Mucosa of descending colon (tissue), 3 donors: ENCODE measurements around the gene SDR42E2. TPM values are rescaled to one million over a fixed set of nuclear protein-coding genes. Genes with fewer than 3 reads are reported as not detected.

Source experiments
- ATAC-seq: fragments of 200-7000 bp; cut with Tn5 transposase; one replicate; pipeline ENCODE4 v1.9.1; 2020; ENCODE audit warnings: mild to moderate bottlenecking, moderate library complexity
- DNase-seq, 3 donors: peaks; one replicate each; pipeline ENCODE4 v3.0.0-alpha.2; 2020
- H3K36me3 ChIP-seq: fragments of 200-600 bp; one replicate; pipeline ENCODE4 v1.8.0; 2021; ENCODE audit warnings: low read depth, mild to moderate bottlenecking
- H3K4me1 ChIP-seq: fragments of 200-600 bp; one replicate; pipeline ENCODE4 v1.8.0; 2021; ENCODE audit warnings: low read depth, mild to moderate bottlenecking
- H3K4me3 ChIP-seq: fragments of 200-600 bp; one replicate; pipeline ENCODE4 v1.8.0; 2021; ENCODE audit warnings: mild to moderate bottlenecking
- H3K9me3 ChIP-seq: fragments of 200-600 bp; one replicate; pipeline ENCODE4 v1.8.0; 2021; ENCODE audit warnings: mild to moderate bottlenecking
- CTCF ChIP-seq: fragments of 200-600 bp; IDR thresholded peaks from one replicate; pipeline ENCODE4 v1.8.0; 2022; ENCODE audit warnings: antibody characterized with exemption, mild to moderate bottlenecking
- intact Hi-C, 2 donors: fragments of 100-400 bp; cut with DNase I in 1 of 2; cut with micrococcal nuclease in 1 of 2; formaldehyde crosslinking; loops; one replicate each; pipeline versions ENCODE4 v1.11.0 to v1.11.1; 2022; cut with DNase I, micrococcal nuclease
- total RNA-seq, 3 donors: library from RNA; stranded (reverse); fragmentation: NEBNext Ultra II Directional in 2 of 3; extraction: Animal tissue kit (Norgen Biotek cat#: 25700) in 2 of 3; gene quantifications; one replicate each; pipeline versions ENCODE4 v1.2.1 to v1.2.4, GENCODE V29; 2021 to 2023
- donor health status: DM: no; HTN: no; CAD: no; lungs with moderate emphysema.
- donor health status: DM: no; HTN: no; CAD: no.
- donor health status: DM: no; HTN: yes; CAD: no.

The SDR42E2 gene
- total RNA-seq, 3 donors from 2014 or later: not detected

- no peak overlapping the region for H3K4me3 ChIP-seq
- intact Hi-C loops: no loop called here
- H3K9me3 ChIP-seq: no peaks in the 10 kb centered on the region
- ATAC-seq: no peak
- peaks cover 16% of the 10 kb centered on the region for H3K4me1 ChIP-seq
- no peak for TF ChIP-seq CTCF
- DNase-seq: no peak
- H3K36me3 ChIP-seq: no peaks in the 10 kb centered on the region
Observed at GRCh38 chr16:22202261-22202637, 39.9 kb downstream of the SDR42E2 start.

GRCh38 chr16:22203091-22203490 is 40.8 kb downstream of the SDR42E2 start:
- no peak for TF ChIP-seq CTCF
- peaks cover 21% of the 10 kb centered on the region for H3K4me1 ChIP-seq
- intact Hi-C loops: no loop called here
- no peak for DNase-seq
- no peaks in the 10 kb centered on the region for H3K36me3 ChIP-seq
- H3K4me3 ChIP-seq: no peak overlapping the region
- ATAC-seq: no peak
- H3K9me3 ChIP-seq: no peaks in the 10 kb centered on the region

GRCh38 chr16:22204091-22204655 is 41.9 kb downstream of the SDR42E2 start:
- ATAC-seq (no peak), DNase-seq (no peak)
- Histone ChIP-seq H3K36me3 (no peaks in the 10 kb centered on the region), H3K4me3 (no peak overlapping the region), H3K9me3 (no peaks in the 10 kb centered on the region), H3K4me1 (peaks cover 21% of the 10 kb centered on the region)
- no peak for TF ChIP-seq CTCF
- intact Hi-C loops: no loop called here

DNA sequence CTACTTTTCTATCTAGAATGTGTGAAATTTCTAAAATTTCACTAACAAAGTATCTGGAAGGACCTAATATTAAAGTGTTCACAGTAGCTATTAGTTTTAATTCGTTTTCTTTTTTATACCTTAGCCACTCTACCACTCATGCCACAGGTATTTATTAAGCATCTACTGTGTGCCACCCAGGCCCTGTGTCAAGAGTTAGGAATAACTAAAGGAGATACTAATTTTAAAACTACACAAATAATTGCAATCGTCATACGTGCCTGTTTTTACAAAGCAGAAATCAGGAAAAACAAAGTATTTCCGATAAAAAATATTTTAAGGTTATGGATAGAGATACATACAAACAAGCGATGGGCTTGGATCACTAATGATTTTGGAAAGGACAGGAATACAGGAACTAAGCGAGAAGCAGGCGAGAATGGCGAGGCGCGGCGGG is 43.3 kb downstream of the SDR42E2 start:
- no peak for DNase-seq
- Histone ChIP-seq H3K4me3 (no peak overlapping the region), H3K36me3 (no peaks in the 10 kb centered on the region), H3K9me3 (no peaks in the 10 kb centered on the region), H3K4me1 (peaks cover 21% of the 10 kb centered on the region)
- no peak for TF ChIP-seq CTCF
- ATAC-seq: no peak
- intact Hi-C loops: no loop called here

- peak; percentile 95 to 96 (median 95) for DNase-seq
- Histone ChIP-seq H3K4me3 (peak within 1 kb of the TSS; percentile 62), H3K36me3 (no peaks in the 10 kb centered on the region), H3K9me3 (no peaks in the 10 kb centered on the region), H3K4me1 (peaks cover 21% of the 10 kb centered on the region)
- intact Hi-C loops: no loop called here
- TF ChIP-seq CTCF: peak; percentile 85
- peak; percentile 92 for ATAC-seq
Observed at GRCh38 chr16:22206013-22206841, 43.9 kb downstream of the SDR42E2 start, which contains the start of gene EEF2K. TSS of gene EEF2K (plus strand) at chr16:22206278. CDS start at chr16:22225730, 19,452 bp downstream.
